Lung (tissue), 12 donors: Measurements from ENCODE around the gene MAP4K1. TPM values are rescaled to one million over a fixed set of nuclear protein-coding genes. Genes with fewer than 3 reads are reported as not detected.

Source experiments
- ATAC-seq: fragments of 200-7000 bp; cut with Tn5 transposase; one replicate; pipeline ENCODE4 v1.9.1; 2020; ENCODE audit warnings: moderate number of reproducible peaks; ENCODE audit not compliant: insufficient read depth, low FRiP score
- DNase-seq, 3 donors: peaks; one replicate each; pipeline ENCODE4 v3.0.0-alpha.2; 2013 to 2017
- H3K27ac ChIP-seq, 2 donors: one replicate each; pipeline ENCODE4 v1.5.1; 2013; ENCODE audit warnings: mild to moderate bottlenecking in 2 of 2, moderate library complexity in 2 of 2, control low read depth in 1 of 2, inconsistent platforms in 1 of 2, low read depth in 1 of 2, low read length in 1 of 2
- H3K27me3 ChIP-seq, 3 donors: one replicate each; pipeline ENCODE4 v1.5.1; 2013; ENCODE audit warnings: low read length in 2 of 3; ENCODE audit not compliant: control insufficient read depth in 3 of 3, insufficient read depth in 3 of 3
- H3K36me3 ChIP-seq, 4 donors: one replicate each; pipeline ENCODE4 v1.5.1; 2013; ENCODE audit warnings: low read length in 4 of 4, mild to moderate bottlenecking in 1 of 4, moderate library complexity in 1 of 4; ENCODE audit not compliant: control insufficient read depth in 4 of 4, insufficient read depth in 4 of 4
- H3K4me1 ChIP-seq, 5 donors: one replicate each; pipeline ENCODE4 v1.5.1; 2013; ENCODE audit warnings: low read length in 5 of 5, mild to moderate bottlenecking in 2 of 5, moderate library complexity in 1 of 5; ENCODE audit not compliant: control insufficient read depth in 5 of 5, insufficient read depth in 5 of 5
- H3K4me3 ChIP-seq: one replicate; pipeline ENCODE4 v1.5.1; 2013; ENCODE audit warnings: mild to moderate bottlenecking, control low read depth, moderate library complexity
- H3K9ac ChIP-seq, 2 donors: one replicate each; pipeline ENCODE4 v1.5.1; 2013; ENCODE audit warnings: low read length in 2 of 2, control low read depth in 1 of 2; ENCODE audit not compliant: insufficient read depth in 1 of 2
- H3K9me3 ChIP-seq, 4 donors: one replicate each; pipeline ENCODE4 v1.5.1; 2013; ENCODE audit warnings: low read length in 3 of 4, mild to moderate bottlenecking in 1 of 4, moderate library complexity in 1 of 4; ENCODE audit not compliant: control insufficient read depth in 4 of 4, insufficient read depth in 3 of 4
- WGBS, 2 donors: extraction: QIAGEN DNeasy Blood & Tissue Kit; methylation state at CpG; one replicate each; pipeline ENCODE4 v1.1.7; 2013; 5-methylcytosine and 5-hydroxymethylcytosine counted together
- polyA plus RNA-seq, 2 donors: library from polyadenylated mRNA; stranded (reverse); fragments of 200-250 nt; gene quantifications; one replicate each; pipeline ENCODE4 v1.2.1, GENCODE V29; 2013
- total RNA-seq, 2 donors: library from RNA; depleted of rRNA in 1 of 2; stranded (reverse); fragments of >200 nt in 1 of 2; gene quantifications; one replicate each; pipeline ENCODE4 v1.2.1, GENCODE V29; 2014 to 2021
- TF ChIP-seq, protein P1 (sequence below): IDR thresholded peaks from 2 replicates; pipeline ENCODE4 v1.5.1; 2012; ENCODE audit warnings: mild to moderate bottlenecking; ENCODE audit errors: control extremely low read depth, extremely low read depth
- donor health status: control.
- donor health status: control.
- donor health status: Bipolar disorder and iron deficiency.
- donor health status: healthy.
- donor health status: DM: yes; HTN: yes; CAD: no.

The MAP4K1 gene
- total and polyA plus RNA-seq, 4 donors = 4.0 to 13.1 (median 8.4) TPM

DNA sequence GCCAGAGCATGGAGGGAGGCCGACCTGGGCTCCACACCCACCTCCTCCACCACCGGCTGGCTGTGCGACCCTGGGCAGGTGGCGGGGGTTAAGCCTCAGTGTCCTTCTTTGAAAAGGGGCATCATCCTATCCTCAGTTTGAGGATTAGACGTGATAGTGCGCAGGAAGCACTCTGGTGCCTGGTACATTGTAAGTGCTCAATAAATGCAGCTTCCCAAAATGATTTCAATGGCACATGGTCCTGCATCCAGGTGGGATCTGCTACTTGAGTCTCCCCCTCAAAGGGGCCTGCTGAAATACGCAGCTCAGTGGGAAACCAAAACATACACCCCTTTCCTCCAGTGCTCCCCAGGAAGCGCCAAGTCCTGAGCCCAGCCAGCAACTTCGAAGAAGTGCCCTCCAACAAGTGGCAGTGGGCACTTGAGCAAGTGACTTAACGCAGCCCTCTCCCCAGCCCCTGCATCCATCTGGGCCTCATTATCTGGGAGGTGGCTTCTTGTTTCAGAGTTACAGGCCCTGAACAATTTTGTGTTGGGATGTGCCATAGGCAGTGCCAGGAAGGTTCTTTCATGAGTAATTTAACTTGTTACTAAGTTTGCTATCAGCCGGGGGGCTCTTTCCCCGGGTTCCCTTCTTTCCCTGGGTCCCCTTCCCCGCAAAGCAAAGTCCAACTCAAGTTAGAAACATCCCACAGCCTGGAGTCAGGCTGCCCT is 47.6 kb upstream of the MAP4K1 start:
- no peak for ATAC-seq
- 57 to 70% methylated on average over 13 of the region's 13 CpGs for whole genome bisulfite sequencing, 2 donors
- DNase-seq = no peak
- peak overlapping the region in 1 of 2 donors; percentile 38 for H3K9ac ChIP-seq
- H3K4me1 ChIP-seq = peaks cover 41 to 74% (median 68%) of the 10 kb centered on the region in 5 donors
- peaks cover 0 to 8% (median 4%) of the 10 kb centered on the region in 4 donors for H3K36me3 ChIP-seq
- TF ChIP-seq, protein P1, sequence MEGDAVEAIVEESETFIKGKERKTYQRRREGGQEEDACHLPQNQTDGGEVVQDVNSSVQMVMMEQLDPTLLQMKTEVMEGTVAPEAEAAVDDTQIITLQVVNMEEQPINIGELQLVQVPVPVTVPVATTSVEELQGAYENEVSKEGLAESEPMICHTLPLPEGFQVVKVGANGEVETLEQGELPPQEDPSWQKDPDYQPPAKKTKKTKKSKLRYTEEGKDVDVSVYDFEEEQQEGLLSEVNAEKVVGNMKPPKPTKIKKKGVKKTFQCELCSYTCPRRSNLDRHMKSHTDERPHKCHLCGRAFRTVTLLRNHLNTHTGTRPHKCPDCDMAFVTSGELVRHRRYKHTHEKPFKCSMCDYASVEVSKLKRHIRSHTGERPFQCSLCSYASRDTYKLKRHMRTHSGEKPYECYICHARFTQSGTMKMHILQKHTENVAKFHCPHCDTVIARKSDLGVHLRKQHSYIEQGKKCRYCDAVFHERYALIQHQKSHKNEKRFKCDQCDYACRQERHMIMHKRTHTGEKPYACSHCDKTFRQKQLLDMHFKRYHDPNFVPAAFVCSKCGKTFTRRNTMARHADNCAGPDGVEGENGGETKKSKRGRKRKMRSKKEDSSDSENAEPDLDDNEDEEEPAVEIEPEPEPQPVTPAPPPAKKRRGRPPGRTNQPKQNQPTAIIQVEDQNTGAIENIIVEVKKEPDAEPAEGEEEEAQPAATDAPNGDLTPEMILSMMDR = no peak
- H3K9me3 ChIP-seq = no peaks in the 10 kb centered on the region
- H3K4me3 ChIP-seq = no peak overlapping the region
- no peaks in the 10 kb centered on the region for H3K27me3 ChIP-seq
- H3K27ac ChIP-seq = peak overlapping the region; percentile 94 to 95

DNA sequence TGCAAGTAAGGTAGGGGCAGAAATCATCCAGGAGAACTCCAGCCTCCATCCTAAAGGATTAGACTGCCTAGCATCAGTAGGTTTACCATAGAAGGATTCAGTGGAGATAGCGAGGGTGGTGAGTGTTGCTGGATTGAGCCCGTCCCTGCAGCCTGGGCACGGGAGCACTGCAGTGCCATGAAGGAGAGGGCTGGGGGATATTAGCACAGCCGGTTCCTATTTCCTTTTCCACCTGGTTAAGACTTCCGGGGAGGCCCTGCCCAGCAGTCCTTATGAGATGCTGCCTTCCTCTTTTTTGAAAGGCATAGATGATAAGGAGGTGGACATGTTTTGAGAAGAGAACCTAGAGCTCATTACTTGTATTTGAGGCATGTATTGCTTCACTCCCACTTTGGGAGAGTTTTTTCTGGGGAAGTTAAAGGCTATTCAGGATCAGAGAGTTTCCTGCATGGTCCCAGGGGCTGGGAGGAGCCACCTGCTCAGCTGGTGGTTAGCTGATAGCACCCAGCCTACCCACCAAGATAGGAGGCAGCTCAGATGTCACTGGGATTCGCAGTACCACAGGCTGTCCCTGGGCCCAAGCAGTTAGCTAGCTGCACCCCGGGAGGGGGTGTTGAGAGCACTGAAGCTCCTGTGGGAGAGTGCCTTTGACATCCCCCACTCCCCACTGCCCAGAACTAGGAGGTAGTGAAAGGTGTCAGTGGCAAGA is 46.9 kb upstream of the MAP4K1 start:
- WGBS, 2 donors = 28% methylated on average over 7 of the region's 7 CpGs
- Histone ChIP-seq H3K9me3 (no peaks in the 10 kb centered on the region), H3K4me1 (peaks cover 42 to 75% (median 65%) of the 10 kb centered on the region in 5 donors), H3K4me3 (no peak overlapping the region), H3K9ac (peak overlapping the region in 1 of 2 donors; percentile 38), H3K27me3 (no peaks in the 10 kb centered on the region), H3K27ac (peak overlapping the region; percentile 94 to 95), H3K36me3 (peaks cover 0 to 8% (median 3%) of the 10 kb centered on the region in 4 donors)
- ATAC-seq (no peak), DNase-seq (no peak)
- TF ChIP-seq, protein P1 = no peak

DNA sequence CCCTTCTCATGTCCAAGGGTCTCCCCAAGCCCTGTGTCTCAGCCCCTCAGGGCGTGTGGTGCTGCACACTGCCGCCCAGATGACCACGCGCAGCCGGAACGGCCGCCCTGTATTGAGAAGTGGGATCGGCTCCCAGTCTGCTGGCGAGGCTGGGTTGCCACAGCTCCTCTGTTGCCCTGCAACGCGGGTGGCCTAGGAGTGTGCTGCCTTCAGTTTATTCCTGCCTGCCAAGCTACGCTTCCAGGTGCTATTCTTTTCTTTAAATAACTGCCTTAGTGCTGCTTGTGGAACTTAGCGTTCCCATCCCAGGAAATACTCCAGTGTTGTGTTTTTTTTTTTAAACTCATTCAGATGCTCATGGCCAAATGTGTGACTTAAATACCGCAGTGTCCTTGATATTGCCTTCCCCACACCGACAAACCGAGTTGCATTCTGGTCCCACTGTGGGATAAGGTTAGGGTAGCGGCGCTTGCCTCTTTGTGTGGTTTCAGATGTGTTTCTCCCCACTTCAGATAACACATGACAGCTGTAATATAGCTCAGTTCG is 46.3 kb upstream of the MAP4K1 start:
- ATAC-seq (no peak), DNase-seq (no peak)
- Histone ChIP-seq H3K36me3 (peaks cover 0 to 8% (median 2%) of the 10 kb centered on the region in 4 donors), H3K4me3 (no peak overlapping the region), H3K9ac (peak overlapping the region in 1 of 2 donors; percentile 3), H3K27ac (peak overlapping the region; percentile 94 to 95), H3K27me3 (no peaks in the 10 kb centered on the region), H3K4me1 (peaks cover 46 to 82% (median 69%) of the 10 kb centered on the region in 5 donors), H3K9me3 (no peaks in the 10 kb centered on the region)
- WGBS, 2 donors = 35 to 40% methylated on average over 19 of the region's 19 CpGs
- TF ChIP-seq, protein P1 = no peak
